Activated CD4-positive, alpha-beta T cell treated with anti-CD3 and anti-CD28 coated beads, Interleukin-2, amount 50 U/mL, for 4 hours (primary cell): ENCODE data around the gene RTN4RL2.

ENCODE experiments used
- DNase-seq, 2 experiments: peaks; one replicate each; pipeline ENCODE4 v3.0.0-alpha.2; 2020

The RTN4RL2 gene

DNA sequence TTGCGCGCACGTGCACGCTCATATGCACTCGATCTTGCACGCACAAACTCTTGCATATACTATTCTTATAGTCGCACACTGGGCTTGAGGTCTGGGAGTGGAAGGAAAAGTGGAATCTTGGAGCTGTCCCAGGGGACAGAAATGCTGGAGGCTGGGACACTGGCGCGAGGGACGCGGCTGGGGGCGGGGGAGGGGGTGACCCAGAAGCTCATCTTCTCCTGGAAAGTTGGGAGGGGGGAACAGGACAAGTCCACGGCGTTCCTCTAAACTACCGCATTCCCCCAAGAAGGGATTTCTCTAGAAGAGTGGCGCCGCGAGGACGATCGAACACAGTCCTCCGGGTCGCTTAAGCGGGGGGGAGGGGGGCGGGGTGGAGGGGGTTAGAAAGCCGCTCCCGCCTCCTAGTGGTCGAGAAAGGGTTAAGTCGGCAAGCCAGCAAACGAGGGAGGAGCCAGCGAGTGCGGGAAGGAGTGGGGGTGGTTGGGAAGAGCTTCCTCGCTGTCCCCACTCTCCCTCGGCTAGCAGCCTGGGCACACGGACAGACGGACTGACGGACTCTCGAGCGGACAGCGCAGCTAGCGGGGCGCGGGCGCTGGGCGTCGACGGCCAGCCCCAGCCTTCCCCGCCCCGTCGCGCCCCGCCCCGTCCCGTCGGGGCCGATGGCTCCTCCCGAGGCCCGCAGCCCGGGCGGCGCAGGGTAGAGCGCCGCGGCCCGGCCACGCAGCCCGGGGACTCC is at the start of gene RTN4RL2:
TSS of gene RTN4RL2 (plus strand) at position 507 of the 736 bp plus-strand sequence. CDS start 338 bp downstream, outside the sequence.
- DNase-seq, result peak; percentile 13 to 17

GRCh38 chr11:57413681-57414080 is 46.6 kb upstream of the RTN4RL2 start:
- no peak for DNase-seq

DNA sequence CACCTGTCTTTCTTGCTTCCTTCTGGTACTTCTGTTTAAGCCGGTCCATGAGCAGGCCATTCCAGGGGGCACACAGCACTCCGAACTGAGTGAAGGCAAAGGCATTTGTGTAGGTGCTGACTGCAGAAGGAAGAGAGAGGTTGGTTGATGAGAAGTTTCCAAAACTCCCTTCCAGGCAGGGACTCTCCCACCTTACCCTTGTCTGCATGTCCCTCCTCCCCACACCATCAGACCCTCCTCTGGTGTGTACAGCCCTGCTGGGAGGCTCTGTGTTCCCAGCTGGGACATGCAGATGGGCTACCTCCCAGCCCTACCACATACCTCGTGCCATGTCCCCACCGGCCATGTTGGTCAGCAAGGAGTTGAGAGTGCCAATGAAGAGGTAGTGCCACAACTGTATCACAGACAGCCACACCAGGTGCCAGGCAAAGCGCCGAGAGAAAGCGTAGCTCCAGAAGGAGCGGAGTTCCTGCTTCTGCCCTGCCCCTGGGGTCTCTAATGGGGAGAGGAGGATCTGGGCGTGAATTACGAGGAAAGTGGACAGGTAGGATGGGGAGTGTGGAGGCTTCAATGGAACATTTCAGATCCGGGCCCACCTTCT is 45.6 kb upstream of the RTN4RL2 start:
- no peak for DNase-seq

DNA sequence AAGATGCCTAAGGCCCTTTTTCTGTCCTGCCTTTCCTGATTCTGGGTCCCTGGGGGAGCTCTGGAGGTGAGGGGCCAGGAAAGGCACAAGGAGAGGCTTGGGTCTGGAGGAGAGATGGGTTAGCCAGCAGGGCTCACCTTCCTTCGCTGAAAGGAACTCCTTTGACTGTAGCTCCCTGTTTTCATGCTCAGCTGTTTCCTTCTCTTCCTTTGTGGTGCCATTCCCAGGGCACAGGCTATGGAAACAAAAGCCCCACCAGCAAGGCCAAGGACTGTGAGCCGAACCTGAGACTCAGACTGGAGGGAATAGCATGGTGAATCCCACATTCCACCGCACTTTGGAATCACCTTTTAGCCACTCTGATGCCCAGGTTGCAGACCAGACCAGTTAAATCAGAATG is 43.9 kb upstream of the RTN4RL2 start:
- DNase-seq, result no peak

- no peak for DNase-seq
Measured at GRCh38 chr11:57417056-57417455, 43.3 kb upstream of the RTN4RL2 start.

DNA sequence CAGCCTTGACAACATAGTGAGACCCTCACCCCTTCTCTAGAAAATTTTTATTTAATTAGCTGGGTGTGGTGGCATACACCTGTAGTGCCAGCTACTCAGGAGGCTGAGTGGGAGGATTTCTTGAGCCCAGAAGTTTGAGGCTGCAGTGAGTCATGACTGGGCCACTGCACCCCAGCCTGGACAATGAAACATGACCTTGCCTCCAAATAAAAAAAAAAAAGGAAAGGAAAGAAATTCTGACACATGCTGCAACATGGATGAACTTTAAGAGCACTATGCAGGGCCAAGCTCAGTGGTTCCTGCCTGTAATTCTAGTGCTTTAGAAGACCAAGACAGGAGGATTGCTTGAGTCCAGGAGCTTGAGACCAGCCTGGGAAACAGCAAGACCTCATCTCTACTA is 42.2 kb upstream of the RTN4RL2 start:
- no peak for DNase-seq

DNA sequence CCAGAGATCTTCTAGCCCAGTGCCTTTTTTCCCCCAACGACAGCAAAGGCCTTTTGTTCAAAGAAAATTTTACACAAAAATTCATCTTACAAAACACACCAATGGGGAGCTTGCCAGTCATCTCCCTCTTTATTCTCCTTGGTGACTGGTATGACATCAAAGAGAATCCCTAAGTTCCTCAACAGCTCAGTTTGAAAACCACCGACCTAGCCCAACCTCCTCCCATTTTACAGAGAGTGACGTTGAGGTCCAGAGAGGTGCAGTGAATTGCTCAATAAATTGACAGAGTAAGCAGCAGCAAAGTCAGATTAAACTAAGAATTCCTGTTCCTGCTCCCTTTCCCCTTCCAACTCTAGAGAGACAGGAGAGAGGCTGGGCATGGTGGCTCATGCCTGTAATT is 41.2 kb upstream of the RTN4RL2 start:
- no peak for DNase-seq

DNA sequence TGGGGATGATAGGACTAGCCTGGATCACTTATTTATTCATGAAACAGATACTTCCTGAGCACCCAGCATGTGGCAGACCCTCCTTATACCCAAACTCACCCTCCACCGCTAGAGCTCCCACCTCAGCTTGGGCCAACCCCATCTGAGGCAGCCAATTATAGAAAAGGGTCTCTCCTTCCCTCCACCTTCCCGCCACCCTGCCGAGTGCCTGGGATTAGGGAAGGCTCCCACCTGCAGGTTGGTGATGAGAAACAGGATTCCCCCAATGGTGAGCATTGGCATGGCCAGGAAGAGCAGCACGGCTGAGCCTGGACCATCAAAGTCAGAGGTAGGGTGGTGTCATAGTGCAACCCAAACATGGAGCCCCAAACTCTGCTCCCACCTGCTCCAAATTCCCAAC is 39.3 kb upstream of the RTN4RL2 start:
- no peak for DNase-seq

- no peak for DNase-seq
Measured at GRCh38 chr11:57421805-57422204, 38.5 kb upstream of the RTN4RL2 start.

- DNase-seq, result no peak
Measured at GRCh38 chr11:57422669-57423068, 37.7 kb upstream of the RTN4RL2 start.

- no peak for DNase-seq
Measured at GRCh38 chr11:57424137-57424791, 36.1 kb upstream of the RTN4RL2 start.

GRCh38 chr11:57424792-57425564 is 35.4 kb upstream of the RTN4RL2 start:
- DNase-seq, result peak; percentile 80 to 87

- no peak for DNase-seq
Measured at GRCh38 chr11:57425565-57426438, 34.5 kb upstream of the RTN4RL2 start.

DNA sequence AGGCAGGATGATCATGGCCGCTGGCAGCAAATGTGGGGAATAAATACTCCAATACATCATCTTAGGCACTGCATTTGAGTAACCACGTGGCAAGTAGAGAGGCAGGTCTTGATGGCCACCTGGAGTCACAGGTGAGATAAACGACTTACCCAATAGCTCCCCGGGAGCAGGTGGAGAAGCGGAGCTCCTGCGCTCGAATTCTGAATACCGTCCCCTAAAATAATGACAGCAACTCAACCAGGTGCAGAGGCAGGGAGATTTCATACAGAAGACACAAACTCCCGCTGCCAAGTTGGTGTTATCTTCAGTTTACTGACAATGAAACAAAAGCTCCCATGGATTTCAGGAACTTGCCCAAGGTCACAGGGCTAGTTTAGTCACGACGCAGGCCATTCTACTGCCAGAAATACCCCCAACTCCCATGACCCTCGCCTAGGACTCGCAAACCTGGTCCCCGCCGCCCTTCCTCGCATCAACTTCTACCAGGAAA is 33.8 kb upstream of the RTN4RL2 start:
- DNase-seq, result no peak

DNA sequence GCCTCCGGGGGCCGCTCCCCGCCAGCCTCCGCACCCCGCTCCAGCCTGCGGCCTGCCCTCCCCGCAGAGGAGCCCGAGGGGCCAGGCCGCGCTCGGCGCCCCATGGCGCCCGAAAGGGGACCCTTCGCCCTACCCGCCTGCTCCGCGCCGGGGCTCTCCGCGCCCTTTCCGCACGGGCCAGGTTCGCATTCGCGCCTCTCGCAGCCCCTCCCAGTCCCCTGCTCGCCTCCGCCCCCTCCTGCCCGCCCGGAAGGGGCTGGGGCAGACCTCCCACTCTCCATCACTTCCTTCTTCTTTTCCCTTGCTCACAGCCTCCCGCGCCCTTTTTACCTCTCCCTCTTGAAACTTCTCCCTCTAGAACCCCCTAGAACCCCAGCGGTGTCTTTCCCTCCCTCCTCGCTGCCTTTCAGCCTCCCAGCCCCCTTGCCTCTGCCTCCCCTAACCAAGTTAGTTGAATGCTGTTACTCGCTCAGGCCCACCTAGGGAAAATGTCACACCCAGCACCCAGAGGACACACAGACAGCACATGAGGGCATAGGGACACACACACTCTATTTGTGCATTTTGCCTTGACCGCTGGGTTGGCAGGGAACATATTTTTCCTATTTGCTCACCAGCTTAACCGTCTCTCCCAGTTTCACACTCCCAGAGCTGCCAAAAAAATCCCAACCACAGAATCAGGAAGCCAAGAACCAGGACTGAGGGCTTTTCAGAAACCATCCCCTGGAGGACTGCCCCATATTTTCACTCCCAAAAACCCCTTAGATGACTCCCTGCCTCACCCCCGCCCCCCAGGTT is 33.2 kb upstream of the RTN4RL2 start, which contains the start of gene SLC43A3:
TSS of gene SLC43A3 (minus strand) at position 193 of the 798 bp plus-strand sequence. CDS start 949 bp downstream, outside the sequence.
- peak; percentile 64 to 71 for DNase-seq

- DNase-seq, result no peak
Measured at GRCh38 chr11:57427727-57428082, 32.6 kb upstream of the RTN4RL2 start.

GRCh38 chr11:57428643-57429042 is 31.7 kb upstream of the RTN4RL2 start:
- no peak for DNase-seq

DNA sequence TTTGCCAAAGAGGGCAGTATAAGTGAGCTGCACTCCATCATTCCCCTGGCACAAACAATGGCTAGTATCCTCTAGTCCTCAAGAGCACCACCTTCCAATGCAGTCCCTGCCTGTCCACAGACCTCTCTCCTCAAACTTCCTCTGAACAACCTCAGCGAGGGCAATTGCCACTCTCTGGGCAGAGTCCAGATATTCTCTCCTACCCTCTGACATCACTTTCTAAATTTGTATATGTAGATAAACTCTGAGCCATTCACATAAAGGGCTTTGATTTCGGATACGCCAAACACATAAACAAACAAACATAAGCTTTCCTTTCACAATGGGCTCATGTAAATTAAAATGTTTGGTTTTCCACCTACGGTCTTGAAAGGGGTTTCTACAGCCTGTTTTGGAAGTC is 30.4 kb upstream of the RTN4RL2 start:
- no peak for DNase-seq

- DNase-seq, result no peak
Measured at GRCh38 chr11:57430952-57431351, 29.4 kb upstream of the RTN4RL2 start.

GRCh38 chr11:57432149-57432561 is 28.2 kb upstream of the RTN4RL2 start:
- no peak for DNase-seq

- no peak for DNase-seq
Measured at GRCh38 chr11:57432714-57433163, 27.6 kb upstream of the RTN4RL2 start.
